Psoas muscle (tissue), 8 donors: ENCODE results near the gene DNHD1. TPM values are rescaled to one million over a fixed set of nuclear protein-coding genes. Genes with fewer than 3 reads are reported as not detected.
A peak's percentile ranks its signal among the peaks of the same experiment; 100 is the strongest.
"Not testable (repeated sequence)": the region's sequence is repeated elsewhere in the genome, so short reads cannot be mapped to it uniquely, and the experiment has no call there.

Experiments used
- ATAC-seq, 4 donors: fragments of 200-7000 bp; cut with Tn5 transposase; one replicate each; pipeline ENCODE4 v1.9.1; 2020; ENCODE audit warnings: moderate library complexity in 3 of 4, mild to moderate bottlenecking in 2 of 4
- DNase-seq, 2 donors: peaks; one replicate each; pipeline ENCODE4 v3.0.0-alpha.2; 2020
- H3K27ac ChIP-seq: fragments of 200-600 bp; one replicate; pipeline ENCODE4 v1.8.0; 2022
- H3K27me3 ChIP-seq, 3 donors: fragments of 200-600 bp in 1 of 3; one replicate each; pipeline versions ENCODE4 v1.6.1 to v1.8.0; 2013 to 2022; ENCODE audit warnings: low read length in 2 of 3, mild to moderate bottlenecking in 2 of 3, moderate library complexity in 1 of 3; ENCODE audit not compliant: insufficient read depth in 3 of 3
- H3K36me3 ChIP-seq, 2 donors: fragments of 200-600 bp in 1 of 2; one replicate each; pipeline versions ENCODE4 v1.6.1 to v1.8.0; 2013 to 2022; ENCODE audit warnings: low read depth in 1 of 2, mild to moderate bottlenecking in 1 of 2, moderate library complexity in 1 of 2; ENCODE audit not compliant: insufficient read depth in 1 of 2
- H3K4me1 ChIP-seq: fragments of 200-600 bp; one replicate; pipeline ENCODE4 v1.8.0; 2022
- H3K4me3 ChIP-seq: fragments of 200-600 bp; one replicate; pipeline ENCODE4 v1.8.0; 2022; ENCODE audit warnings: mild to moderate bottlenecking
- H3K9me3 ChIP-seq: fragments of 200-600 bp; one replicate; pipeline ENCODE4 v1.8.0; 2022
- CTCF ChIP-seq: fragments of 200-600 bp; IDR thresholded peaks from one replicate; pipeline ENCODE4 v1.8.0; 2022; ENCODE audit warnings: antibody characterized with exemption
- WGBS, 3 donors: extraction: QIAGEN DNeasy Blood & Tissue Kit; methylation state at CpG; one replicate each; pipeline versions ENCODE4 v1.1.6 to v1.1.7; 2013; 5-methylcytosine and 5-hydroxymethylcytosine counted together
- intact Hi-C, 2 donors: fragments of 100-400 bp; cut with DNase I; formaldehyde crosslinking; loops; one replicate each; pipeline versions ENCODE4 v1.11.0 to v1.14.2; 2022
- polyA plus RNA-seq, 3 donors: library from polyadenylated mRNA; stranded (reverse); fragments of 200-250 nt; gene quantifications; one replicate each; pipeline ENCODE4 v1.2.3, GENCODE V29; 2013
- total RNA-seq, 4 donors: library from RNA; stranded (reverse); fragmentation: NEBNext Ultra II Directional in 2 of 4; extraction: Animal tissue kit (Norgen Biotek cat#: 25700) in 2 of 4; gene quantifications; one replicate each; pipeline versions ENCODE4 v1.2.1 to v1.2.4, GENCODE V29; 2021 to 2023
- donor health status: healthy with polysubstance abuse.
- donor health status: DM: no; HTN: no; CAD: no; lungs with moderate emphysema.
- donor health status: Bipolar disorder and iron deficiency.
- donor health status: healthy.
- donor health status: DM: yes; HTN: yes; CAD: no.
- donor health status: DM: no; HTN: no; CAD: no.
- donor health status: DM: no; HTN: no; CAD: no.
- donor health status: DM: yes; HTN: yes; CAD: no.

Gene DNHD1
- total and polyA plus RNA-seq, 7 donors: 2.0 to 9.0 (median 3.4) TPM

GRCh38 chr11:6502382-6502781 is 5.3 kb downstream of the DNHD1 start:
- DNase-seq (no peak), ATAC-seq (no peak)
- TF ChIP-seq CTCF: no peak
- WGBS, 3 donors: 93 to 99% (median 95%) methylated on average over 3 of the region's 3 CpGs
- Histone ChIP-seq H3K4me1 (no peaks in the 10 kb centered on the region), H3K27me3 (no peaks in the 10 kb centered on the region), H3K4me3 (no peak overlapping the region), H3K36me3 (peaks cover 0 to 46% of the 10 kb centered on the region in 2 donors), H3K27ac (no peak overlapping the region), H3K9me3 (no peaks in the 10 kb centered on the region)
- intact Hi-C loops: loop anchor here (1.0 to 5.0 kb wide), 2 partner anchors 14 to 120 kb away; no protein-coding TSS in a partner anchor

GRCh38 chr11:6504166-6504565 is 7.1 kb downstream of the DNHD1 start:
- H3K9me3 ChIP-seq: no peaks in the 10 kb centered on the region
- ATAC-seq (peak in 1 of 4 donors; percentile 19), DNase-seq (no peak)
- TF ChIP-seq CTCF: no peak
- H3K4me3 ChIP-seq: no peak overlapping the region
- intact Hi-C loops: loop anchor here in 1 of 2 donors (5.0 kb wide), 1 partner anchor 122 kb away; no protein-coding TSS in a partner anchor
- H3K27me3 ChIP-seq: no peaks in the 10 kb centered on the region
- WGBS, 3 donors: 84 to 94% (median 85%) methylated on average over 3 of the region's 3 CpGs
- no peaks in the 10 kb centered on the region for H3K4me1 ChIP-seq
- peaks cover 0 to 44% of the 10 kb centered on the region in 2 donors for H3K36me3 ChIP-seq
- no peak overlapping the region for H3K27ac ChIP-seq

- no peak overlapping the region for H3K27ac ChIP-seq
- 58 to 67% (median 66%) methylated on average over 2 of the region's 2 CpGs for WGBS, 3 donors
- peak; percentile 49 to 76 (median 72) for ATAC-seq
Observed at GRCh38 chr11:6505577-6506240, 8.6 kb downstream of the DNHD1 start.

GRCh38 chr11:6516865-6517264 is 19.8 kb downstream of the DNHD1 start:
- ATAC-seq: no peak
- Histone ChIP-seq H3K27me3 (no peaks in the 10 kb centered on the region), H3K4me3 (no peak overlapping the region), H3K4me1 (no peaks in the 10 kb centered on the region), H3K36me3 (peaks cover 0 to 57% of the 10 kb centered on the region in 2 donors), H3K27ac (no peak overlapping the region), H3K9me3 (no peaks in the 10 kb centered on the region)
- DNase-seq: no peak
- no peak for TF ChIP-seq CTCF
- intact Hi-C loops: no loop called here

More at GRCh38 chr11:6505577-6506240, 8.6 kb downstream of the DNHD1 start:
- Histone ChIP-seq H3K36me3 (peaks cover 0 to 52% of the 10 kb centered on the region in 2 donors), H3K4me3 (no peak overlapping the region), H3K4me1 (no peaks in the 10 kb centered on the region), H3K9me3 (no peaks in the 10 kb centered on the region), H3K27me3 (no peaks in the 10 kb centered on the region)
- intact Hi-C loops: loop anchor here in 1 of 2 donors (1.0 to 2.0 kb wide), 2 partner anchors 65 to 127 kb away; partner anchors contain the start of gene HPX
- TF ChIP-seq CTCF: peak; percentile 73
- DNase-seq: no peak

- DNase-seq (no peak), ATAC-seq (no peak)
- H3K4me3 ChIP-seq: no peak overlapping the region
- WGBS, 3 donors: 87 to 92% (median 92%) methylated on average over 3 of the region's 3 CpGs
- intact Hi-C loops: no loop called here
- H3K27ac ChIP-seq: no peak overlapping the region
- no peak for TF ChIP-seq CTCF
- H3K27me3 ChIP-seq: no peaks in the 10 kb centered on the region
- H3K4me1 ChIP-seq: no peaks in the 10 kb centered on the region
- H3K9me3 ChIP-seq: no peaks in the 10 kb centered on the region
- peaks cover 0 to 39% of the 10 kb centered on the region in 2 donors for H3K36me3 ChIP-seq
Observed at GRCh38 chr11:6520265-6520664, 23.2 kb downstream of the DNHD1 start.

GRCh38 chr11:6521946-6522345 is 24.9 kb downstream of the DNHD1 start:
- H3K27ac ChIP-seq, intact Hi-C loops, H3K4me1 ChIP-seq, H3K4me3 ChIP-seq, H3K27me3 ChIP-seq, DNase-seq, ATAC-seq, H3K9me3 ChIP-seq: not testable (repeated sequence)
- 95 to 98% (median 98%) methylated on average over 3 of the region's 3 CpGs for WGBS, 3 donors
- H3K36me3 ChIP-seq: peaks cover 0 to 34% of the 10 kb centered on the region in 2 donors
